Large intestine (tissue), 3 donors: ENCODE measurements around the gene ISCA2. TPM values are rescaled to one million over a fixed set of nuclear protein-coding genes. Genes with fewer than 3 reads are reported as not detected.

ENCODE experiments used
- DNase-seq, 2 donors: peaks; one replicate each; pipeline versions ENCODE4 v3.0.0 to v3.0.0-alpha.2; 2013
- H3K27ac ChIP-seq: one replicate; pipeline ENCODE4 v1.5.1; 2013; ENCODE audit warnings: low read length
- H3K27me3 ChIP-seq: 2 replicates; pipeline ENCODE4 v1.6.1; 2013; ENCODE audit warnings: low read length; ENCODE audit not compliant: control insufficient read depth, insufficient read depth
- H3K36me3 ChIP-seq: 2 replicates; pipeline ENCODE4 v1.6.1; 2013; ENCODE audit warnings: low read length; ENCODE audit not compliant: control insufficient read depth, insufficient read depth
- H3K4me1 ChIP-seq: one replicate; pipeline ENCODE4 v1.6.1; 2013; ENCODE audit warnings: low read length; ENCODE audit not compliant: control insufficient read depth, insufficient read depth
- H3K4me3 ChIP-seq: one replicate; pipeline ENCODE4 v1.5.1; 2013; ENCODE audit warnings: low read length
- H3K9me3 ChIP-seq: one replicate; pipeline ENCODE4 v1.6.1; 2013; ENCODE audit warnings: mild to moderate bottlenecking, low read depth, low read length, moderate library complexity; ENCODE audit not compliant: control insufficient read depth
- WGBS: methylation state at CpG from one replicate; pipeline ENCODE4 v1.1.5; 2013; ENCODE audit warnings: low lambda C conversion rate; ENCODE audit not compliant: insufficient coverage; 5-methylcytosine and 5-hydroxymethylcytosine counted together
- polyA plus RNA-seq: library from polyadenylated mRNA; unstranded; fragments of 120-200 nt; gene quantifications from one replicate; pipeline ENCODE4 v1.2.1, GENCODE V29; 2013

The ISCA2 gene
- polyA plus RNA-seq, 1 donor, result 34.7 TPM

- H3K27ac ChIP-seq, result no peak overlapping the region
- H3K27me3 ChIP-seq, result no peaks in the 10 kb centered on the region
- H3K4me3 ChIP-seq, result no peak overlapping the region
- no peak for DNase-seq
- peaks cover 3% of the 10 kb centered on the region for H3K4me1 ChIP-seq
- peaks cover 54% of the 10 kb centered on the region for H3K36me3 ChIP-seq
- no CpG with 5 or more reads among the region's 2 CpGs for WGBS
- H3K9me3 ChIP-seq, result no peaks in the 10 kb centered on the region
Observed at GRCh38 chr14:74478996-74479635, 14.4 kb upstream of the ISCA2 start.

GRCh38 chr14:74480046-74480445, 13.5 kb upstream of the ISCA2 start:
- Histone ChIP-seq H3K36me3 (peaks cover 53% of the 10 kb centered on the region), H3K9me3 (no peaks in the 10 kb centered on the region), H3K27me3 (no peaks in the 10 kb centered on the region), H3K4me1 (peaks cover 3% of the 10 kb centered on the region), H3K27ac (no peak overlapping the region), H3K4me3 (no peak overlapping the region)
- 83% methylated on average over 1 of the region's 4 CpGs for WGBS
- no peak for DNase-seq

- no peak overlapping the region for H3K4me3 ChIP-seq
- DNase-seq, result peak; percentile 51 to 73
- H3K27ac ChIP-seq, result peak overlapping the region; percentile 39
- H3K27me3 ChIP-seq, result no peaks in the 10 kb centered on the region
- no CpG with 5 or more reads among the region's 3 CpGs for WGBS
- peaks cover 9% of the 10 kb centered on the region for H3K4me1 ChIP-seq
- peaks cover 43% of the 10 kb centered on the region for H3K36me3 ChIP-seq
- H3K9me3 ChIP-seq, result no peaks in the 10 kb centered on the region
Observed at GRCh38 chr14:74482571-74482970, 11.0 kb upstream of the ISCA2 start.

GRCh38 chr14:74483321-74483720, 10.2 kb upstream of the ISCA2 start:
- no peak overlapping the region for H3K4me3 ChIP-seq
- peak overlapping the region; percentile 39 for H3K27ac ChIP-seq
- peaks cover 43% of the 10 kb centered on the region for H3K36me3 ChIP-seq
- no peak for DNase-seq
- H3K4me1 ChIP-seq, result peaks cover 9% of the 10 kb centered on the region
- H3K9me3 ChIP-seq, result no peaks in the 10 kb centered on the region
- no peaks in the 10 kb centered on the region for H3K27me3 ChIP-seq

- peak in 1 of 2 donors; percentile 47 for DNase-seq
- Histone ChIP-seq H3K27ac (no peak overlapping the region), H3K9me3 (no peaks in the 10 kb centered on the region), H3K4me3 (no peak overlapping the region), H3K4me1 (peaks cover 9% of the 10 kb centered on the region), H3K27me3 (no peaks in the 10 kb centered on the region), H3K36me3 (peaks cover 23% of the 10 kb centered on the region)
- no CpG with 5 or more reads among the region's 3 CpGs for WGBS
Observed at GRCh38 chr14:74486164-74486563, 7.4 kb upstream of the ISCA2 start.

GRCh38 chr14:74488786-74489397, 4.7 kb upstream of the ISCA2 start:
- H3K27me3 ChIP-seq, result no peaks in the 10 kb centered on the region
- no peaks in the 10 kb centered on the region for H3K9me3 ChIP-seq
- H3K27ac ChIP-seq, result no peak overlapping the region
- peaks cover 12% of the 10 kb centered on the region for H3K4me1 ChIP-seq
- no peak overlapping the region for H3K4me3 ChIP-seq
- H3K36me3 ChIP-seq, result peaks cover 10% of the 10 kb centered on the region
- no peak for DNase-seq

GRCh38 chr14:74490486-74490885, 3.1 kb upstream of the ISCA2 start:
- peaks cover 23% of the 10 kb centered on the region for H3K4me1 ChIP-seq
- WGBS, result no CpG with 5 or more reads among the region's 1 CpG
- H3K4me3 ChIP-seq, result no peak overlapping the region
- no peak for DNase-seq
- no peaks in the 10 kb centered on the region for H3K27me3 ChIP-seq
- no peak overlapping the region for H3K27ac ChIP-seq
- peaks cover 5% of the 10 kb centered on the region for H3K36me3 ChIP-seq
- H3K9me3 ChIP-seq, result no peaks in the 10 kb centered on the region

- DNase-seq, result peak; percentile 29 to 62
- Histone ChIP-seq H3K27ac (peak overlapping the region; percentile 99), H3K9me3 (no peaks in the 10 kb centered on the region), H3K36me3 (peaks cover 4% of the 10 kb centered on the region), H3K4me1 (peaks cover 18% of the 10 kb centered on the region), H3K27me3 (no peaks in the 10 kb centered on the region), H3K4me3 (peak overlapping the region; percentile 85)
- WGBS, result 0% methylated on average over 1 of the region's 20 CpGs
Observed at GRCh38 chr14:74491956-74492775, 1.4 kb upstream of the ISCA2 start.

- no peaks in the 10 kb centered on the region for H3K27me3 ChIP-seq
- H3K36me3 ChIP-seq, result peaks cover 4% of the 10 kb centered on the region
- no peaks in the 10 kb centered on the region for H3K9me3 ChIP-seq
- WGBS, result 0% methylated on average over 1 of the region's 35 CpGs
- H3K4me3 ChIP-seq, result peak within 1 kb of the TSS; percentile 85
- H3K27ac ChIP-seq, result peak within 1 kb of the TSS; percentile 99
- no peak for DNase-seq
- H3K4me1 ChIP-seq, result peaks cover 18% of the 10 kb centered on the region
Observed at GRCh38 chr14:74492776-74493342, 706 bp upstream of the ISCA2 start, which contains the start of gene NPC2. Gene NPC2, minus strand, starts transcription at chr14:74493305. Its CDS starts 31 bp downstream, at chr14:74493274.

GRCh38 chr14:74495356-74495755, 1.8 kb downstream of the ISCA2 start:
- H3K27me3 ChIP-seq, result no peaks in the 10 kb centered on the region
- peak overlapping the region; percentile 49 for H3K27ac ChIP-seq
- H3K36me3 ChIP-seq, result peaks cover 4% of the 10 kb centered on the region
- peaks cover 18% of the 10 kb centered on the region for H3K4me1 ChIP-seq
- no peak for DNase-seq
- WGBS, result no CpG with 5 or more reads among the region's 2 CpGs
- H3K9me3 ChIP-seq, result no peaks in the 10 kb centered on the region
- H3K4me3 ChIP-seq, result no peak overlapping the region
